ENCODE data around the gene FAM184B. TPM values are rescaled to one million over a fixed set of nuclear protein-coding genes. Genes with fewer than 3 reads are reported as not detected.
"Not testable (repeated sequence)": the region's sequence is repeated elsewhere in the genome, so short reads cannot be mapped to it uniquely, and the experiment has no call there.

Gene FAM184B
- total and polyA plus RNA-seq, 5 experiments from 2014 or later = 0.03 to 0.13 TPM; not detected in 3

DNA sequence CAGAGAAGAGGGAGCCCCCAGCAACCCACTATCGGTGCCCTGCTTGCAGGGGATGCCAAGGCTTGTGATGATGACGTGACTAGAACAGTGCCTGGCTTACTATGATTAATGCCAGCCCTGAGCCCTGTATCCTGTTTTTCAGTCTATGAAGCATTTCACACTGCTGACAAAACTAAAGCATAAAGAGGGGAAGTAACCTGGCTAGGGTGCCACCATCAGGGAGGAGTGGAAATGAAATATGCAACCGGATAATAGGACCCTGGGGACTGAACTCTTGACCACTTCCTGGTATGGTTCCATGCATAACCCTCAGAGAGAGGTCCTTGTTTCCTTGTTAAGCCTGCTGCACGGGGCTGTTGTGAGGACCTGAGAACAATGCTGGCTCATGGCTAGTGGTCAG is 116.7 kb downstream of the FAM184B start:
- peaks cover 2 to 14% (median 7%) of the 10 kb centered on the region in 4 donors for H3K4me1 Mint-ChIP-seq
- POLR2A ChIA-PET = no interaction called here

GRCh38 chr4:17662694-17663093 is 118.7 kb downstream of the FAM184B start:
- Mint-ChIP-seq H3K27ac (no peak overlapping the region), H3K9me3 (no peaks in the 10 kb centered on the region), H3K4me3 (no peak overlapping the region), H3K27me3 (peaks cover 0 to 3% (median 0%) of the 10 kb centered on the region in 5 donors), H3K4me1 (peaks cover 4 to 18% (median 10%) of the 10 kb centered on the region in 4 donors), H3K36me3 (no peaks in the 10 kb centered on the region)
- POLR2A ChIA-PET = no interaction called here
- DNase-seq = no peak
- no peak for ATAC-seq

More for the DNA sequence above, 116.7 kb downstream of the FAM184B start:
- Mint-ChIP-seq H3K27ac (peak overlapping the region in 2 of 10 donors; percentile 38 to 69), H3K9me3 (no peaks in the 10 kb centered on the region), H3K27me3 (peaks cover 0 to 11% (median 1%) of the 10 kb centered on the region in 5 donors), H3K4me3 (no peak overlapping the region), H3K36me3 (no peaks in the 10 kb centered on the region)
- peak in 1 of 2 donors; percentile 43 for ATAC-seq
- DNase-seq = no peak

DNA sequence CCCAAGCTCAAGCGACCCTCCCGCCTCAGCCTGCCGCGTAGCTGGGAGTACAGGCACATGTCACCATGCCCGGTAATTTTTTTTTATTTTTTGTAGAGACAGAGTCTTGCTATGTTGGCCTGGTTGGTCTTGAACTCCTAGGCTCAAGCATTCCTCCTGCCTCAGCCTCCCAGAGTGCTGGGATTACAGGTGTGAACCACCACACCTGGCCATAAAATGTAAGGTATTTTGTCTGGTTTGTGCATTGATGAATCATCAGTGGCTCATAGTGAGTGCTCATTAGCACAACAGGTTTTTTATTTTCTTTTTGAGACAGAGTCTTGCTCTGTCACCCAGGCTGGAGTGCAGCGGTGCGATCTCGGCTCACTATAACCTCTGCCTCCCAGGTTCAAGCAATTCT is 122.2 kb downstream of the FAM184B start:
- H3K9me3 Mint-ChIP-seq, H3K4me3 Mint-ChIP-seq, H3K4me1 Mint-ChIP-seq, POLR2A ChIA-PET, ATAC-seq, DNase-seq, H3K27me3 Mint-ChIP-seq, H3K36me3 Mint-ChIP-seq: not testable (repeated sequence)
- peak overlapping the region in 1 of 10 donors; percentile 7 for H3K27ac Mint-ChIP-seq

DNA sequence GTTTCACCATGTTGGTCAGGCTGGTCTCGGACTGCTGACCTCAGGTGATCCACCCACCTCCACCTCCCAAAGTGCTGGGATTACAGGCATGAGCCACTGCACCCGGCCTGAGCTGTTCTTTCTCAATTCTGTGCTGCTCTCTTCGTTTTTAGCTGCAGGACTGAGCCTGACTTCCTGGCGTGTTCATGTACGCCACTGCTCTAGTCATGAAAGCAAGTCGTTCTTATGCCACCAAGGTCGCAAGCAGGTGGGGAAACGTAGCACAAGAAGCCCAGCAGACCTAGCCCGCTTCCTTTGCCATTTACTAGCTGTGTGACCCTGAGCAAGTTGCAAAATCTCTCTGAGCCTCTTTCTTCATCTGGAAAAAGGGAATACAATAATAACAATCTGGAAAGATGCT is 123.6 kb downstream of the FAM184B start:
- Mint-ChIP-seq H3K4me3 (peak overlapping the region; percentile 18 to 74 (median 36)), H3K27ac (peak overlapping the region in 8 of 10 donors; percentile 31 to 77 (median 71)), H3K9me3 (no peaks in the 10 kb centered on the region), H3K27me3 (no peaks in the 10 kb centered on the region), H3K36me3 (peaks cover 0 to 4% (median 0%) of the 10 kb centered on the region in 3 donors), H3K4me1 (peaks cover 2 to 15% (median 8%) of the 10 kb centered on the region in 4 donors)
- ATAC-seq (peak; percentile 49 to 74), DNase-seq (peak in 4 of 10 donors; percentile 4 to 47 (median 30))
- POLR2A ChIA-PET = no interaction called here

DNA sequence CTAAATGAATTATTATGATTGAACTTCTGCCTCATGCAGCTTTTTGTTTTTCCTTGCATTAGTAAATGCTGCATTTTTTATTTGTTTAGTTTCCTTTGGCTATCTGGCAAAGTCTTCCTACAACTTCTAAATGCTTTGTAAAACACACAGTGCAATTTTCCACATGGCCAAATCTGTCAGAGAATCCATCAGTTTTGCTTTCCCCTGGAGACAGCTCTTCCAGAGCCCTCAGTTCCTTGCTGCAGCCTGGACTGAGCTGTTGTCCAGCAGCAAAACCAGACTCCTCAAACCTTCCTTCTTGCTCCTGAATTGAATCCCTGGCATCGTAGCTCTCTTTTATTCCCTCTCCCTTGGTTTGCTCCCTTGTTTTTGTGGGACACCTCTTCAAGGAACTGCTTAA is 124.3 kb downstream of the FAM184B start:
- no peak for DNase-seq
- H3K4me3 Mint-ChIP-seq = peak overlapping the region in 1 of 10 donors; percentile 18
- peaks cover 2 to 18% (median 8%) of the 10 kb centered on the region in 4 donors for H3K4me1 Mint-ChIP-seq
- no peaks in the 10 kb centered on the region for H3K9me3 Mint-ChIP-seq
- no peak for ATAC-seq
- H3K27me3 Mint-ChIP-seq = no peaks in the 10 kb centered on the region
- peaks cover 0 to 4% (median 0%) of the 10 kb centered on the region in 3 donors for H3K36me3 Mint-ChIP-seq
- H3K27ac Mint-ChIP-seq = no peak overlapping the region
- POLR2A ChIA-PET = no interaction called here

DNA sequence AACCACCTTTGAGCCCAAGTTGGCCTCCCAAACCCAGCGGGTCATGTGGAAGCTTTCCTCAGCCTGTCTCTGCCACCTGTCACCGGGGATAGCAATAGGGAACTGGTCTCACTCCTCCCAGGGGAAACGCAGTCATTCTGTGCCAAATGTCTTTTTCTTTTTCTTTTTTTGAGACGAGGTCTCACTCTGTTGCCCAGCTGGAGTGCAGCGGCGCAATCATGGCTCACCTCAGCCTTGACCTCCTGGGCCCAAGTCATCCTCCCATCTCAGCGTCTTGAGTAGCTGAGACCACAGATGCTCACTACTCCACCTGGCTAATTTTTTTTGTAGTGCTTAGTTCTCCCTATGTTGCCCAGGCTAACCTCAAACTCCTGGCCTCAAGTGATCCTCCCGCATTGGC is 126.7 kb downstream of the FAM184B start:
- Mint-ChIP-seq H3K4me3 (no peak overlapping the region), H3K9me3 (no peaks in the 10 kb centered on the region), H3K27ac (no peak overlapping the region), H3K36me3 (peaks cover 0 to 4% (median 0%) of the 10 kb centered on the region in 3 donors), H3K4me1 (peaks cover 16 to 38% (median 28%) of the 10 kb centered on the region in 4 donors), H3K27me3 (no peaks in the 10 kb centered on the region)
- POLR2A ChIA-PET = no interaction called here
- ATAC-seq = no peak
- DNase-seq = no peak

- ATAC-seq = no peak
- Mint-ChIP-seq H3K36me3 (peaks cover 0 to 4% (median 0%) of the 10 kb centered on the region in 3 donors), H3K4me3 (peak overlapping the region in 3 of 10 donors; percentile 37 to 59 (median 58)), H3K27ac (peak overlapping the region in 5 of 10 donors; percentile 21 to 89 (median 40)), H3K27me3 (peaks cover 0 to 2% (median 0%) of the 10 kb centered on the region in 5 donors), H3K9me3 (no peaks in the 10 kb centered on the region), H3K4me1 (peaks cover 15 to 33% (median 26%) of the 10 kb centered on the region in 4 donors)
- DNase-seq = no peak
- POLR2A ChIA-PET = no interaction called here
These were observed 131.0 kb downstream of the FAM184B start for GRCh38 chr4:17650406-17650805.

DNA sequence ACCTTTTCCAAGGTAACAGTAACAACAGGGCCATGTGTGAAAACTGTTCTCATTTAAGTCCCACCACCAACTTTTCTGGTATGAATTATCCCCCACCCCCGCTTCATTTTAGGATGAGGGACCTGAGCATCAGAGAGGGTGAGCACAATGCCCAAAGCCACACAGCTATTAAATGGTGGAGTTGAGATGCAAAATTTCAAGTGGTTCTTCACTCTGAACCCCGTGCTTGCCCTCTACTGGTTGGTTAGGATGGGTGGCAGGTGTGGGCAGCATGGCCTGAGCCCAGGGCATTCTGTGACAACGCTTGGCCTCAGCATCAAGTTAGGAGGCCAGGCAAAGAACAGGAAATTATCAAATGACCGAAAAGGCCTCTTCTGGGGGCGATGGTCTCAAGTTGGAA is 133.5 kb downstream of the FAM184B start:
- ATAC-seq = no peak
- Mint-ChIP-seq H3K36me3 (peaks cover 0 to under 1% (median 0%) of the 10 kb centered on the region in 3 donors), H3K27ac (no peak overlapping the region), H3K4me1 (peaks cover 19 to 26% (median 23%) of the 10 kb centered on the region in 4 donors), H3K27me3 (peaks cover 0 to 2% (median 0%) of the 10 kb centered on the region in 5 donors), H3K9me3 (no peaks in the 10 kb centered on the region), H3K4me3 (no peak overlapping the region)
- DNase-seq = no peak
- POLR2A ChIA-PET = no interaction called here

DNA sequence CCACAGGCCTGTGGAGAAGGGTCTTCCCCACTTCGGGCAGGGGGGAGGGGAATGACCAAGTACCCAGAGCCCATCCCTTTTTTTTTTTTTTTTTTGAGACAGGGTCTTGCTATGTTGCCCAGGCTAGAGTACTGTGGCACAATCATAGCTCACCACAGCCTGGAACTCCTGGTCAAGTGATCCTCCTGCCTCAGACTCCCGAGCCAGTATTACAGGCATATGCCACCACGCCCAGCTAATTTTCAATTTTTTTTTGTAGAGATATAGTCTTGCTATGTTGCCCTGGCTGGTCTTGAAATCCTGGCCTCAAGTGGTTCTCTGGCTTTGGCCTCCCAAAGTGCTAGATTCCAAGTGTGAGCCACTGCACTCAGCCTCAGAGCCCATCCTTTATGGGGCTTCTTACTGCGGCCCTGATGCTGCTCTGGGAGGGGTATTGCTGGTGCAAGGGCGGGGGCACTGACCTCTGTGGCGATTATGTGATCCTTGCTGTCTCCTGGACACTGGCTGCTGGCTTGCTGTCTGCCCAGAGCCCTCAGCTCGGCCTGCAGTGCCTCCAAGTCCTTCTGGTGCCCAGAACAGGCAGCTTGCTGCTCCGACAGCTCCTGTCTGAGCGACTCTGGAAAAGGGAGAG is 134.1 kb downstream of the FAM184B start:
- peaks cover 19 to 31% (median 23%) of the 10 kb centered on the region in 4 donors for H3K4me1 Mint-ChIP-seq
- peaks cover 0 to 3% (median 0%) of the 10 kb centered on the region in 3 donors for H3K36me3 Mint-ChIP-seq
- H3K9me3 Mint-ChIP-seq = no peaks in the 10 kb centered on the region
- H3K4me3 Mint-ChIP-seq = no peak overlapping the region
- peak overlapping the region in 1 of 10 donors; percentile 37 for H3K27ac Mint-ChIP-seq
- POLR2A ChIA-PET = no interaction called here
- ATAC-seq (no peak), DNase-seq (no peak)
- H3K27me3 Mint-ChIP-seq = peaks cover 0 to 2% (median 0%) of the 10 kb centered on the region in 5 donors

DNA sequence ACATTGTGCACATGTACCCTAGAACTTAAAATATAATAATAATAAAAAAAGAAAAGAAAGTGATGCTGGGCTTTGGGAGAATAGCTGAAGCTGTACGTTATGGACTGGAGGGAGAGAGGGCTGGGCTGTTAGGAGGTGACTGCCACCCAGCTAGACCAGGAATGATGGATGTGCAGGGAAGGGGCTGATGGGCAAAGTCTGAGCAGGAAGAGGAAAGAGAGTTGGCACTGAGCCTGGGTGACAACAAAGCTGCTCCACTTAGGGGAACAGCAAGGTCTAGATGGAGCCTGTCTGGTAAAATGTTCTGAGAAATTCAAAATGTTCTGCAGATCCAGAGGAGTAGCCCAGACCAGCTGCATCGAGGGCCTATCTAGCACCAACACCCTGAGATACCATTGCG is 134.7 kb downstream of the FAM184B start:
- no peak for DNase-seq
- Mint-ChIP-seq H3K27me3 (peaks cover 0 to 2% (median 0%) of the 10 kb centered on the region in 5 donors), H3K4me1 (peaks cover 17 to 28% (median 21%) of the 10 kb centered on the region in 4 donors), H3K27ac (no peak overlapping the region), H3K36me3 (peaks cover 0 to 3% (median 0%) of the 10 kb centered on the region in 3 donors), H3K4me3 (no peak overlapping the region), H3K9me3 (no peaks in the 10 kb centered on the region)
- POLR2A ChIA-PET = no interaction called here
- no peak for ATAC-seq

DNA sequence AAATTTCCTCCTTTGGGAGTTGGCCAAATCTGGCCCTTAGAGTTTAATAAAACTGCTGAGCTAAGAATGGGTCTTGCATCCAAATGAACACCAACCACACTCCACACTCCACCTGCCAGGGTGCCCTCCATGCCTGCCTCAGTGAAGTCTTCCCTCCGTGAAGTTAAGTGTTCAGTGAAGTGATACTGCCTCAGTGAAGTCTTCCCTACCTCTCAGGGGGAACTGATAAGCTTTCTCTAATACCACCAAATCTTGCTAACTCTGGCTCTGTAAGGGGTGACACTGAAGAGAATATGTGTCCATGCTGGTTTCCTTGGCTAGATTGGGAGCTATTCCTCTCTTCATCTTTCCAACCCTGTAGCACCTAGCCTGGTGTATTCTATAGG is 139.0 kb downstream of the FAM184B start:
- Mint-ChIP-seq H3K27ac (peak overlapping the region in 3 of 10 donors; percentile 3 to 48 (median 26)), H3K27me3 (no peaks in the 10 kb centered on the region), H3K9me3 (no peaks in the 10 kb centered on the region), H3K4me3 (peak overlapping the region in 1 of 10 donors; percentile 22), H3K4me1 (peaks cover 0 to 9% (median 5%) of the 10 kb centered on the region in 4 donors), H3K36me3 (peaks cover 0 to 3% (median 3%) of the 10 kb centered on the region in 3 donors)
- no peak for DNase-seq
- POLR2A ChIA-PET = no interaction called here
- ATAC-seq = no peak

DNA sequence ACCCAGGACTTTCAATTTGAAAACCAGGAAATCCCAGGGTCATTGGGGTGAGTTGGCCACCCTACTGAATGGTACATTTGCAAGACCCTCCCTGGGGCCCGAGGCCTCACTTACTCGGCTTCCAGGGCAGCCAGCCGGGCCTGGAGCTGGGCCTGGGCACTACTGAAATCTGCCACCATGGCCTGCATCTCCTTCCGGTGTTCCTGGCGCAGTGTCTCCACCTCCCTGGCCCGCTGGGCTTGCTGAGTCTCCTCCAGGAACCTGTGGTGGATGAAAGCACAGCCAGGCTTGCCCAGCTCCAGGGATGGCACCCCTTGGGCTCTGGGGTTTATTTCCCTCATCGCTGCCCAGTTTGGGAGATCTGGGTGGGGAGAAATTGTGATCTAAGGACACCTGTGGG is 142.3 kb downstream of the FAM184B start:
- no peaks in the 10 kb centered on the region for H3K27me3 Mint-ChIP-seq
- no peak for DNase-seq
- H3K27ac Mint-ChIP-seq = peak overlapping the region in 3 of 10 donors; percentile 13 to 35 (median 22)
- H3K4me3 Mint-ChIP-seq = no peak overlapping the region
- ATAC-seq = no peak
- H3K9me3 Mint-ChIP-seq = no peaks in the 10 kb centered on the region
- H3K4me1 Mint-ChIP-seq = peaks cover 0 to 7% (median 6%) of the 10 kb centered on the region in 4 donors
- peaks cover 4 to 25% (median 8%) of the 10 kb centered on the region in 3 donors for H3K36me3 Mint-ChIP-seq
- POLR2A ChIA-PET = no interaction called here
